GM21528 (cell line): ENCODE measurements around the gene LCN6.
"Not testable (repeated sequence)": the region's sequence is repeated elsewhere in the genome, so short reads cannot be mapped to it uniquely, and the experiment has no call there.

Source experiments
- ATAC-seq: cut with Tn5 transposase; IDR thresholded peaks from one replicate; pipeline ENCODE4 v1.9.1; 2021; ENCODE audit warnings: mild to moderate bottlenecking, moderate library complexity; ENCODE audit not compliant: unreplicated experiment, low FRiP score

Gene LCN6

DNA sequence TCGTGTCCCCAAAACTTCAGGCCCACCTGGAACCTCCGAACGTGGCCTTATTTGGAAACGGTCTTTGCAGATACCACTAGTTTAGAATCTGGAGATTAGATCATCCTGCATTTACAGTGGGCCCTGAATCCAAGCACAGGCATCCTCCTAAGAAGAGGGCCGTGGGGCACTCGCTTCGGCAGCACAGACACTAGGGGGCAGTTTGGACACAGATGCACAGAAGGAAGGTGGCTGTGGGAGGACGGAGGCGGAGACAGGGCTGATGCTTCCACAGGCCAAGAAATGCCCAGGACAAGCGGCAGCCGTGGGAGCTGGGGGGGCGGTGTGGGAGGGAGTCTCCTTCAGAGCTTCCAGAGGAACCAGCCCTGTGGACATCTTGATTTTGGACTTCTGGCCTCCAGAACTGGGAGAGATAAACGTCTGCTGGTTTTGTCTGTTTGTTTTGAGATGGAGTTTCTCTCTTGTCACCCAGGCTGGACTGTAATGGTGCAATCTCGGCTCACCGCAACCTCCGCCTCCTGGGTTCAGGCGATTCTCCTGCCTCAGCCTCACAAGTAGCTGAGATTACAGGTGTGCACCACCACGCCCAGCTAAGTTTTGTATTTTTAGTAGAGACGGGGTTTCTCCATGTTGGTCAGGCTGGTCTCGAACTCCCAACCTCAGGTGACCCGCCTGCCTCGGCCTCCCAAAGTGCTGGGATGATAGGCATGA is 12.7 kb upstream of the LCN6 start:
- ATAC-seq = not testable (repeated sequence)

DNA sequence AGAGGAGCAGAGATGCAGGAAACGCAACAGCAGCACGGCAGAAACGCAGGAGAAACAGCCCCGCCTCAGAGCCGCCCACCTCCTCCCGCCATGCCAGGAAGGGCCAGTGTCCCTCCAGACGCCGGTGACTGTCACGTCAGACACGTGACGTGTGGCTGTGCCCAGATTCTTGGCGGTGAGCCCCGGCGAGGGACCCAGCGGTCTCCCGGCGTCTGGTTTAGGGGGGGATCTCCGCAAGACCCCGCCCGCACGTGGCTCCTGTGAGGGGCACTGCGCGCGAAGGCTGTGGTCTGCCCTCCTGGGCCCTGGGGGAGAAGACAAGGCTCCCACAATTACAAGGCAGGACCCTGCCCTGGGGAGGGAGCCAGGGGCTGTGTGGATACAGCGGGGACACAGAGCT is 12.1 kb upstream of the LCN6 start:
- no peak for ATAC-seq

DNA sequence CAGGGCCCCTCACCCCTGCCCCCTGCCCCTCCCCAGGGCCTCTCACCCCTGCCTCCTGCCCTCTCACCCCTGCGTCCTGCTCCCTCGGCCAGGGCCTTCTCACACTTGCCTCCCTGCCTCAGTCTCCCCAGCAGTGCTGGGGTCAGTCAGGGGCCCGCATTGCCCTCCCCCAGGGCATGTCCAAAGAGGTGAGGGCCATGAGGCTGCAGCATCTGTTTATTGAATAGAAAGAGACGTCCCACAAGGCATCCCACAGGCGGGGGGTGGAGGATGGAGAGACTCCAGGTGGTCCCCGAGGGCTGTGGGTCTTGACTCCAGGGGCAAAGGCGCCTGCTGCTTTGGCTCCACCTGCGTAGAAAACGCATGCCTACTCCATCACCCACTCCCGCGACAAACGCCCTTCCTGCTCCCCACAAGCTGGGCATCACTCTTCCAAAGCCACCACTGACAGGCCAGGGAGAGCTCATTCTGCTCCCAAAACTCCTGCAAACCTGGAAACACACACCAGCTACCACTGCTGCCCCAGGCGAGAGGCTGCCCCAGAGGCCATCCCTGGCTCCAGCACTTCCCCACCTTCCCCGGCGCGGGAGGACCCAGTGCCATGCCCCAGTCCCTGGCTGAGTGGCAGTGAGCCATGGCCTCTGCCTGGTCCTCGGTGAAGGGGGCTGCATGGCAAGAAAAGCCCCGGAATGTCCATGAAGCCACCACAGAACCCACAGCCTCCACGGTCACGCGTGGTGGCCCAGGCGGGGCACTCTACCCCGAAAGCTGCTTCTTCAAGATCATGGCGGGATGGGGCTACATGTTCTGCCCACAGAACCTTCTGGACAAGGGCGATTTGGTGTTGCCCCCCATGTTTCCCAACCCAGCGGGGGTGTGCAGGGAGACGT is 11.4 kb upstream of the LCN6 start:
- no peak for ATAC-seq

DNA sequence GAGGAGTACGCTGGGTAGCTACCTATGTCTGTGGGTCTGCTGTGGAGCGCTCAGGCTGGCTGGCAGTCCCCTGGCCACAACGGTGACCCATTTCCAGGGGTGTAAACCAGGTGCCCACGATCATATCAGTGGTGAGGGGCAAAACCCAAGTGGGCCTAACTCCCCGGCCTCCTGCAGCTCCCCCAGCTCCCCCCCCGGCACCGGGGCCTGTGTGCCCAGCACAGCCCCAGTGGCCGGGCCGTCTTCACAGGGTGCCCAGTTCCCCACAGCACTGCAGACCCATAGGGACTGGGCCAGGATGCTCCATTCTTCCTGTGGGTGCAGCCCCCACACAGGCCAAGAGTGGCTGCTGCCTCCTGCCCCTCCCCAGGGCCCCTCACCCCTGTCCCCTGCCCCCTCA is 10.7 kb upstream of the LCN6 start:
- ATAC-seq = no peak

DNA sequence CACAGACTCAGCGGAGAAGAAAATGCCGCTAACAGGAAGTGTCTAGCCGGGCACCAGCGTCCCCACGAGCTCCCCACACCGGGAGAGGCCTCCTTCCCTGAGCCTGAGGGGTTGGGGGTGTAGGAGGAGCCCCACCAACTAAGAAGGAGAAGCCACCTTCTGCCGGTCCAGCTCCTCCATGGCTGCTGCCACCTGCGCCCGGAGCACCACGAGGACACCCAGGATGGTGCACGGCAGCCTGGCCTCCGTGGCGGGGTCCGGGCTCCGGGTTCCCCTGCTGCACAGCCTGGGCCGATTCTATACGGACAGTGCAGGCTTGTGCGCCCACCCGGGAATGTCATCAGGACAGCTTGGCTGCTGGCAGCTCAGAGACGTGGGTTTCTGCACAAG is 9.4 kb upstream of the LCN6 start:
- ATAC-seq = no peak

DNA sequence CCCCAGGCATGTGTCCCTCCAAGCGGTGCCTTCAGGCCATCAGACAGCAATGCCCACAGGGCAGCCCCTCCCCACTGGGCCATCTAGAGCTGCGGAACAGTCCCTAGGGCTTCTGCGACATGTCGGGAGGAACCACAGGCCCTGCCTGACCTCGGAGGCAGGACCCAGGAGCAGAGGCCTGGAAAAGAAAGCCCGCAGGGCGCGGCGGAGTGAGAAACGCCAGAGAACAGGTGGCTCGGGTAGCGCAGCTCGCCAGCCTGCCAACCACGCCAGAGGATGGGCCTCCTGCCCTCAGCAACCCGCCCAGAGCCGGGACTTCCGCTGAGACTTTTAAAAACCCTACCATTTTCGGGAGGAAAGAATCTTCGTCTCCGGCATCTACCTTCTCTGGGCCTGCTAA is 9.0 kb upstream of the LCN6 start:
- no peak for ATAC-seq

DNA sequence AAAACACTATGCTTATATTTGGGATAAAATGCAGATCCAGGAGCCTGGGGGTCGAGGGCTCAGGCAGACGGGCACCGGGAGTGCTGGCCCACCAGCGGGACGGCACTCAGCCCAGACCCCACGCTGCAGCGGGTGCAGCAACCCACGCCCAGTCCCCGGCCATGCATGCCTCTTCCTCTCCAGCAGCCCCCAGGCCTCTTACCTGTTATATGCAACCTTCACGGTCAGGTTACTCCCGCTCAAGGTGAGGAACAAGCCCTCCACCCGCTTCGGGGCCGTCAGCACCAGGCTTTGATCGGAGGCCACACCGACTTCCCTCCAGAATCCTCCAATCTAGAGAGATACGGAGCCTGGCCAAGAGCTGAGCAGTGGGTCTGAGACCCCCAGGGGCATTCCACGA is 8.5 kb upstream of the LCN6 start:
- ATAC-seq = no peak

DNA sequence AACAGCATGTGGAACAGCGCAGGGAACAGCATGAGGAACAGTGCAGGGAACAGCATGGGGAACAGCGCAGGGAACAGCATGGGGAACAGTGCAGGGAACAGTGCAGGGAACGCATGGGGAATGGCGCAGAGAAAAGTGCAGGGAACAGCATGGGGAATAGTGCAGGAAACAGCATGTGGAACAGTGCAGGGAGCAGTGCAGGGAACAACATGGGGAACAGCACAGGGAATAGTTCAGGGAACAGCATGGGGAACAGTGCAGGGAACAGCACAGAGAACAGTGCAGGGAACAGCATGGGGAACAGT is 7.8 kb upstream of the LCN6 start:
- ATAC-seq = no peak

DNA sequence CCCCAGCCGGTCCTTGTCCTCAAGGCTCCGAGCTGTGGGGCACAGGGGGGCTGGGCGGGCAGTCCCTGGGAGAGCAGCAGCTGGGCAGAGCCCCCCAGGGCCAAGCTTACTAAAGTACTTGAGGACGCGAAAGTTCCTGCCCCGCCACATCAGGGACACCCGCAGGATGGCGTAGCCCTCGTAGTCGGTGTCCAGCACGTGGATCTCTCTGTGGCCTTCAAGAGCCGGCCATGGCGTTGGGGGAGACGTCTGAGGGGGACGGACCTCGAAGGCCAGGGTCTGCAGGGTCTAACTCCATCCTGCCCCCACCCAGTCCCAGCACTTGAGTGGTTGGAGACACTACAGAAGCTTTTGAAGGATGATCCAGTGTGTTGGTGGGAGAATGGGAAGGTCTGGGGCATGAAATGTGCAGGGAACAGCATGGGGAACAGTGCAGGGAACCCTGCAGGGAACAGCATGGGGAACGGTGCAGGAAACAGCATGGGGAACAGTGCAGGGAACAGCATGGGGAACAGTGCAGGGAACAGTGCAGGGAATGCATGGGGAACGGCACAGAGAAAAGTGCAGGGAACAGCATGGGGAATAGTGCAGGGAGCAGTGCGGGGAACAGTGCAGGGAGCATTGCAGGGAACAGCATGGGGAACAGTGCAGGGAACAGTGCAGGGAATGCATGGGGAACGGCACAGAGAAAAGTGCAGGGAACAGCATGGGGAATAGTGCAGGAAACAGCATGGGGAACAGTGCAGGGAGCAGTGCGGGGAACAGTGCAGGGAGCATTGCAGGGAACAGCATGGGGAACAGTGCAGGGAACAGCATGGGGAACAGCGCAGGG is 7.2 kb upstream of the LCN6 start:
- not testable (repeated sequence) for ATAC-seq

DNA sequence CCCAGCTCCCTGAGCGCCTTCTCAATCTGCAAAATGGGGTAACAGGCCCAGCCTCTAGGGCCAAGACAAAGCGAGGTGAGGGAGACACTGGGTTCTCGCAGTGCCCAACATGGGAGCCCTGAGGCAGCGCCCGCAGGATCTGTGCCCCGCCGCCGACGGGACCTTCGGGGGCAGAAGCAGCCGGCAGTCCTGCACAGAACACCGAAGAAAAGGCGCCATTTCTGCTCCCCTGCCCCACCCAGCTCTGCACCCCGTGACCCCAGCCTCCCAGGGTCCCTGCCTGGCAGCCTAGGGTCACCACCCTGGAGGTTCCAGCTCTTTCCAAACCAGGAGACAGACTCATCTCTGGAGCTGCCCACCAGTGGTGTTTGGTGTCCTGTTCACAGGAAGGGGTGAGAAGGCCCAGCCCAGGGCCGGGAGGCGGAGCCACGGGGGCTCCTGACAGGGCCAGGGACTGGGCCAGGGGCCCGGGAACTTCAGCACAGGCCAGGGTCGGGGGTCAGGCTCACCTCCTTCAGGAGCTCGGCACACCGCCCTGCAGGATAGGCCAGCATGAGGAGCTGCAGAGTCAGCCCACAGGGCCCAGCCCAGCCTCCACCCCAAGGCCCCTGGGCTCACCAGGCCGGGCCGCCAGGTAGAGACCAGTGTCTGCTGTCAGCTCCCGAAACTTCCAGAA is 6.4 kb upstream of the LCN6 start:
- ATAC-seq = no peak

DNA sequence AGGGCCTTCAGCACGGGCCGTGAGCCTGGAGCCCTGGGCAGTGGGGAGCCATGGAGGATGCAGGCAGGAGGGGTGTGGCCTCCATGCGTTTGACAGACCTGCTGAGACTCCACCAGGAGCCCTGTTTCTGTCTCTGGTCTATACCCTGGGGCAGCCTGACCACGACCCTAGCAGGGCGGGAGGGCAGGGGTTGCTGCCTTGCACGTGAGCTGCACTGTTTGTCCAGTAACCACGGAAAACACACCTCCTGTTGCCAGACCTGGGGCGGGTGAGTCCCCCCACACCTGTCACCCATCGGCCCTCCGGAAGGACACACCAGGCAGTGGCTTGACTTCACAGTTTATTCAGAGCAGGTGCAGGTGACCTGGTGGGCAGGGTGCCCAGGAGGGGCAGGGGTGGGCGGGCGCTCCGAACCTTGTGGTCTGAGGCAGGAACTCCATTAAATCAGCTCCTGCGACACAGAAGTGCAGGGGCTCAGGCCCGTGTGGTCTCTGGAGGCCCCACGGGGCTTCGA is 5.8 kb upstream of the LCN6 start:
- no peak for ATAC-seq

DNA sequence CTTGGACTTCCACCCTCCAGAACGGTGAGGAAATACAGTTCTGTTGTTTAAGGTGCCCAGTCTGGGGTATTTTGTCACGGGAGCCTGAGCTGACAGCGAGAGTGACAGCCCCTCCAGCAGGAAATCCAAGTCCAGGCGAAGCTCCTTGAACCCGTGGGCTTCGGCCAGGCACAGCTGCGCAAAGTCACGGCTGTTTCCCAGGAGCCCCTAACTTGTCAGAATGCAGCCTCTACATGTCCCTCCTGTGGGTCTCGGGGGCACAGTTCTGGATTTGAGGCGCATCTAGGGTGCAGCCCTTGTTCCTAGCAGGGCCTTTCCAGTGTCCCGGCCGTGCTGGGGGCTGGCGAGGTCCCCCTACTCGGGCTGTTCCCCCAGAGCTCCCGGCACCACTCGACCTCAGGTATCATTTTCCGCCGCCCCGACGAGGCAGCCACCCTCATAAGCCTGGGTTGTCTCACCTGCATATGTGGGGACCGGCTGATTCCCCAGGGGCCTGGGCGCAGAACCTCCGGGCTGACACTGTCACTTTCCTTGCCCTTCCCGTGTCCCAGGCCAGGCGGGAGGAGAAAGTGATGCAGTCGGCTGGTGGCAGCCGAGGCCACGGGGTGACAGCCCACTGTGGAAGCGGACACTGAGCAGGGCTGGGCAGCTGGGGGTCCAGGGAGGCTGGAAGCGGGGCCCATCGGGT is 5.2 kb upstream of the LCN6 start:
- no peak for ATAC-seq

DNA sequence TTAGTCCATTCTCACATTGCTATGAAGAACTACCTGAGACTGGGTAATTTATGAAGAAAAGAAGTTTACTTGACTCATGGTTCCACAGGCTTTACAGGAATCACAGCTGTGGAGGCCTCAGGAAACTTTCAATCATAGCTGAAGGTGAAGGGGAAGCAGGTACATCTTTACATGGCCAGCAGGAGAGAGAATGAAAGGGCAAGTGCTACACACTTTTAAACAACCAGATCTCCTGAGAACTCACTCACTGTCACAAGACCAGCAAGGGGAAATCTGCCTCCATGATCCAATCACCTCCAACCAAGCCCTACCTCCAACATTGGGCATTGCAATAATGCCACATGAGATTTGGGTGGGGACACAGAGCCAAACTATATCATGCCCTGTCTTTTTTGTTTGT is 3.5 kb upstream of the LCN6 start:
- ATAC-seq = no peak

DNA sequence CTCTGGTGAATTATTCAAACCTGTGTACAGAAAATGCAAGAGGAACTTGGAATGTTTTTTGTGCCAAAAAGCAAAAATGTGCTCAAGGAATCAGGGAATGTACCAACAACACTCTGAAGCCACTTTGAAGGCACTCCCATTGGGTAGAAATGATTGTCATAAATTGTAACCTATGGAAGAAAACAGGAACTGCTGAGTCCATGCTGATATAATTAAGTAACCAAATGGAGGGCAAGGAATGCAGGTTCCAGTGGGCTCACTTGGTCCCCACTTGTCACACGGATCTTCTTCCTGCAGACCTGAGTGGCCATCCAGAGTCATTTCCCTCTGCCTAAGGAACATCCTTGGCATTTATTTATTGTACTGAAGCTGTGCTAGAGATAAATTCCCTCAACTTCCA is 2.9 kb upstream of the LCN6 start:
- no peak for ATAC-seq

DNA sequence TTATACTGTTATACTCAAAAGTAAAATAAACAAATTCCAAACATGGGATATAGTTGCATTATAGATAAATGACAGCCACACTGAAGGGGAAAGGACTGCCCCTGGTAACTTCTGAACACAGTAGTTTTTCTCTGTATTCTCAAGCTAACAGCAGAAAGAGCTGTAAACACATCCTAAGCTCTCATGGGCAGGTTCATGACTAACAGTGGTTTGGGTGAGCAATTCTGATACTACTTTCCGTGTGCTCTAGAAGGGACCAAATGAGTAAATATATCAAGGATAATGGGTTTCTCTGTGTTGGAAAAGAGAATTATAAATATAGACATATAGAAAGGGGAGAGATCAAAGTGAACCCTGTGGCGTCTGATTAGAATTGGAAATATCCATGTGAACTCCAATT is 2.2 kb upstream of the LCN6 start:
- no peak for ATAC-seq

DNA sequence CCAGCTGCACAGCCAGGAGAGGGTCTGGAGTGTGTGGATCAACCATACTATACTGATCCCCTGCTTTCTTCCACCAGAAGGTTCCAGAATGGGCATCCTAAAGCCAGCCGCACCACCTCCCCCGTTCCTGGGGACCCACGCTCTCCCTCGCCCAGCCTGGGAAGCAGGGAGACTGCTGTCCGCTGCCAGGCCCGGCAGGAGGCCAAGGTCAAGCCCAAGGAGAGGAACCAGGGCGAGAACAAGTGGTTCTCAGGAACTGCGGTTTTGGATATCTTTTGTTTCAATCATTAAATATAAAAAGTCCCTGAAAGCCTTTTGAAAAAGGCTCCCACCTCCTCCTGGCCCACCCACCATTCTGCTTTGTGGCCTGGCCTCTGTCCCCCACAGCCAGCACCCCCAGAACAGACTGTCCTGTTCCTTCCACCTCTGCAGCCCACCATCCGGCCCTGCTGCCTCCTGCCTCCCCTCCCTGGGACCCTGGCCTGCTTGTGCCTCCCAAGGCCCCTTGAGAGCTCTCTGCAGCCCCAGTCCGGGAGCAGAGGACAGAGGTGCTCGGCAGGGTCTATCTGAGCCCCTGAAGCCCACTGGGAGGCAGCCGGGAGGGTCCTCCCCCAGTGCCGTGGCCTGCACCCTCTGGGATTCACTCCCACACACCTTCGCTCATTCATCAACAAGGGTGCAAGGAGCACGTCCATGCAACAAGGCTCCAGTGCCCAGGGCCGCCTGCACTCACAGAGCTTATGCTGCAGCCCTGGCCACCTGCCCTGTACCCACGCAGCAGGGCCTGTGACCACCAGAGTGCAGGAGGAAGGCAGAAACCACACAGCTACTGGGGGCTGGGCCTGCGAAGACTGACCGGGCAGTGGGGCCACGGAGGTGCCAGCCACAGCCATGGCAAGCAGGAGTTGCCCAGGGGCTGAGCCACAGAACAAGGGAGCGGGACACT is 614 bp upstream of the LCN6 start:
- no peak for ATAC-seq

DNA sequence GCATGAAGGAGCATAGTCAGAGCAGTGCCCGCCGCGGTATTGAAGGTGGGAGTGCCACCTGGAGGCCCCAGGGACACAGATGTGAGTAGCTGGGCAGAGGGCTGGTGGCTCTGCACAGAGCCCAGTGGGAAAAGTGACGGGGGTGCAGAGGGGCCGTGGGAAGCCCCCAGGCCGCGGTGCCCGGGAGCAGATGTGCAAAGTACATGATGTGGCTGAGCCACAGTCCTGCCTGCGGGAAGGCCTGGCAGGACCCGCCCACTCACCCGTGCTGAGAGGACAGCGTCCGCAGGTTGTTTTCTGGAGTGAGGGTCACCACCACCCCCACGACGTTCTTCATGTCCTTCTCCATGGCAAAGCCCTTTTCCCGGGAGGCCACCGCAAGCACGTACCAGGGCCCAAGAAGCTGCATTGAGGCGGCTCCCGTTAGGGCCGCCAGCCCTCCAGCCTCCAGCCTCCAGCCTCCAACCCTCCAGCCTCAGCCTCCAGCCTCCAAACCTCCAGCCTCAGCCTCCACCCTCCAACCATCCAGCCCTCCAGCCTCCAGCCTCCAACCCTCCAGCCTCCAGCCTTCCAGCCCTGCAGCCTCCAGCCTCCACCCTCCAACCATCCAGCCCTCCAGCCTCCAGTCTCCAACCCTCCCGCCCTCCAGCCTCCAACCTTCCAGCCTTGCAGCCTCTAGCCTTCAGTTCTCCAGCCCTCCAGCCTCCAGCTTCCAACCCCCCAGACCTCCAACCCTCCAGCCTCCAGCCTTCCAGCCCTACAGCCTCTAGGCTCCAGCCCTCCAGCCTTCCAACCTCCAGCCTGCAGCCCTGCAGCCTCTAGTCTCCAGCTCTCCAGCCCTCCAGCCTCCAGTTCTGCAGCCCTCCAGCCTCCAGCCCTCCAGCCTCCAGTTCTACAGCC is 914 bp downstream of the LCN6 start:
- no peak for ATAC-seq

DNA sequence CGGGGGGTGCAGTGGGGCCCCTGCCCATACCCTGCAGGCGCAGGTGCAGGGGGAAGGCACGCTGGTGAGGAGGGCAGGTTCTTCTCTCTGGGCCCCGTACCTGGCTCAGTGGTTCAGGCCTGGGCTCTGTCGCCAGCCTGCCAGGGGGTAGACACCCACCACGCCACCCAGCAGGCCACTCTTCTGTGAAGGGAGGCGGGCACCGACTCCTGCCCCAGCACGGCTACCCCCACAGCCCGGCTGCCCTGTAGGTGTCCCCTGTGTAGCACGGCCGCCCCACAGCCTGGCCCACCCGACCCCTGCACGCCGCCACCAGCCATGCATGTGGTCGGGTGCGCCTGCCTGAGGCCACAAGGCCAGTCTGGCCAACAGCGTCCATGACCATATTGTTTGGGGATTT is 1.7 kb downstream of the LCN6 start:
- no peak for ATAC-seq
